HG03066 (cell line): ENCODE results near the gene CCT2.
"Not testable (repeated sequence)": the region's sequence is repeated elsewhere in the genome, so short reads cannot be mapped to it uniquely, and the experiment has no call there.

Experiments
- ATAC-seq: cut with Tn5 transposase; IDR thresholded peaks from one replicate; pipeline ENCODE4 v1.9.1; 2021; ENCODE audit warnings: low read depth; ENCODE audit not compliant: unreplicated experiment

CCT2 gene

DNA sequence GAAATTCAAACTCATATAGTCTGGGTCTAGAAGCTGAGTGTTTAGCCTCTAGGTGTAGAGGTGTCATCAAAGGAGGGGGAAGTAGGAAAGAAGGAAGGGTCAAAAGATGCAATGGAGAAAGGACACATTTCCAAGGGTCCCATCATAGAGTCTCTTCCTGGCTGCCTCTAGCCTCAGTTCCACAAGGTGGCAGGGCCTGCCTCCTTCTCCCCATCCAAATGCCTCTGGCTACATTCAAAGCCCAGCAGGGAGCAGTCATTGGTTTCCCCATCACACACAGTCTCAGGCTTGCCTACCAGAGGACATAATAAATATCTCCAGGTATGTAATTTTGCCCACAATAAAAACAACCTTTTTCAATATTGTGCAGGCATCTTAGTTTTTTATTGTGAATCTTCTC, 2.1 kb upstream of the CCT2 start:
- no peak for ATAC-seq

GRCh38 chr12:69588527-69588926, 3.3 kb downstream of the CCT2 start:
- ATAC-seq = no peak

GRCh38 chr12:69589082-69589481, 3.8 kb downstream of the CCT2 start:
- no peak for ATAC-seq

GRCh38 chr12:69595689-69596088, 10.4 kb downstream of the CCT2 start:
- no peak for ATAC-seq

- no peak for ATAC-seq
Observed at GRCh38 chr12:69598174-69598753, 13.0 kb downstream of the CCT2 start.

GRCh38 chr12:69600804-69601203, 15.5 kb downstream of the CCT2 start:
- ATAC-seq = no peak

DNA sequence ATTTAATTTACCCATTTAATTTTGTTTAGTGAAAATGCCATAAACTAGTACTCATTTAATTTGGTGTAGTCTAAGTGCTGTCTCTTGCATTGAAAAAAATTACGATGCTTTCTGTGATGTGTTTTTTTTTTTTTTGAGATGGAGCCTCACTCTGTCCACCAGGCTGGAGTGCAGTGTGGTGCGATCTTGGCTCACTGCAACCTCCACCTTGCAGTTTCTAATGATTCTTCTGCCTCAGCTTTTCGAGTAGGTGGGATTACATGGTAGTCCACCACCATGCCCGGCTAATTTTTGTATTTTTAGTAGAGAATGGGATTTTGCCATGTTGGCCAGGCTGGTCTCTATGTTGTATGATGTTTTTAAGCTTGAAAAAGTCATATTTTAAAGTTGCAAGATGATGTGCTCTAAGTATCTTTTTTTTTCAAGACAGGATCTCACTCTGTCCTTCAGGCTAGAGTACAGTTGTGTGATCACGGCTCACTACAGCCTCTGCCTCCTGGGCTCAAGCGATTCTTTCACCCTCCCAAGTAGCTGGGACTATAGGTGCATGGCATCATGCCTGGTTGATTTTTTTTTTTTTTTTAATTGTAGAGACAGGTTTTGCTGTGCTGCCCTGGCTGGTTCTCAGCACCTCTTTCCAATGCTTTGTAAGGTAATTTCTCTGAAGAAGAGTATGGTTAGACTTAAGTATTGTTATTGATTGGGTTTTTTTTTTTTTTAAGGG, 16.9 kb downstream of the CCT2 start:
- no peak for ATAC-seq

DNA sequence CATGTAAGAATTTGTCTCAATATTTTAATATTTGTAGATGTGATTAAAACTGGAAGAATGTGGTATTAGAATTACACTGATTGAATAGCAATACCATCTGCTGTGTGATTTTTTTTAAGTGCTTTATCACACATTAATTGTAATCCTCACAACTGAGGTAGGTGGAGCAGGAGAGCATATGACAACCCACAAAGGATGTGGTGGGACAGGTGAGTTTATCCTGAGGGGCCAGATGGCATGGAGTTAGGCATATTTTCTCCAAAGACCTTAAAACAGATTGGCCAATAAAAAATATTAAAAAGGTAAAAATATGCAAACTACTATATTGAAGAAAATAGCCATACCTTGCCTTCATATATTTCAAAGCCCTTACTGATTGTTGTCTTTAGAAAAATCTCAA, 17.7 kb downstream of the CCT2 start:
- no peak for ATAC-seq

DNA sequence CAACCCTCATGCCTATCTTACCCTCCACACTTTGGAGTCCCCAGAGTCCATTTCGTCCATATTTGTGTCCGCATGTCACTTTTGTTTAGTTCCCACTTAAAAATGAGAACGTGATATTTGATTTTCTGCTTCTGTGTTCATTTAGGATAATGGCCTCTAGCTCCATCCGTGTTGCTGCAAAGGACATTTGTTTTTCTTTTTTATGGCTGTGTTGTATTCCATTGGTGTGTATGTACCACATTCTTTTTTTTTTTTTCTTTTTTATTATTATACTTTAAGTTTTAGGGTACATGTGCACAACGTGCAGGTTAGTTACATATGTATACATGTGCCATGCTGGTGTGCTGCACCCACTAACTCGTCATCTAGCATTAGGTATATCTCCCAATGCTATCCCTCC, 18.3 kb downstream of the CCT2 start:
- ATAC-seq = not testable (repeated sequence)

GRCh38 chr12:69604275-69604674, 19.0 kb downstream of the CCT2 start:
- not testable (repeated sequence) for ATAC-seq

- ATAC-seq = no peak
Observed at GRCh38 chr12:69608114-69608513, 22.9 kb downstream of the CCT2 start.

DNA sequence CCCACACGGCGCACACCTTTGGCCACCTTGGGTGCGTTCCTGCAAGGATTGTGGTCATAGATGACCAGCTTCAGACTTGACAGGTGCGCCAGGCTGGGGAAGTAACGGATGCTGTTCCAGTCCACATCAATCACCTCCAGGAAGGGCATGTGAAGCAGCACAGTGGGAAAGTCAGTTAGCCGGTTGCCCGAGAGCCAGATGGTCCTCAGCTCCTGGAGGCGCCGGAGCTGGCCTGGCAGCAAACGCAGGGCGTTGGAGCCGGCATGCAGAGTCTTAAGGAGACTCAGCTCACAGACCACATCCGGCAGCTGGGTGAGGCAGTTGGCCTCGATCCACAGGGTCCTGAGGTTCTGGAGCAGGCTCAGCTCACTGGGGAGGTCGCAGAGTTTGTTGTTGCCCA, 24.9 kb downstream of the CCT2 start:
- ATAC-seq = no peak

DNA sequence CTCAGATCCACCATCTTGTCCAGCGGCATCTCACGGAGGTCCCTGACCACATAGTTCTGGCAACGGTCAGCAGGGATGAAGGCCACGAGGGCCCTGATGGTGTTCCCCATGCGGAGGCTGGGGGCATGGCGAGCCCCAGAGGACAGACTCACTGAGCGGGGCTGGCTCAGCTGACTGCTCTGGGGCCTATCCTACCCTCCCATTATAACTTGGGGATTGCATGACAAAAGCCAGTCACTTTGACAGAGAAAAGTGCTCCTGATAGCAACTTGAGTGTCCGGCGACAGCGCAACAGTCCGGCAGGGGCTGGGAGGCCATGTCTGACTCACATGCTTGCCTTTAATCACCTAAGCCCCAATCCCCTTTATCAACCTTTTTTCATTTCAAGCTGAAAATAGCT, 25.5 kb downstream of the CCT2 start, which contains the start of gene LRRC10:
Gene LRRC10 (minus strand): TSS at position 179 of the 400 bp plus-strand sequence. CDS start 69 bp downstream, at position 110.
- ATAC-seq = no peak

DNA sequence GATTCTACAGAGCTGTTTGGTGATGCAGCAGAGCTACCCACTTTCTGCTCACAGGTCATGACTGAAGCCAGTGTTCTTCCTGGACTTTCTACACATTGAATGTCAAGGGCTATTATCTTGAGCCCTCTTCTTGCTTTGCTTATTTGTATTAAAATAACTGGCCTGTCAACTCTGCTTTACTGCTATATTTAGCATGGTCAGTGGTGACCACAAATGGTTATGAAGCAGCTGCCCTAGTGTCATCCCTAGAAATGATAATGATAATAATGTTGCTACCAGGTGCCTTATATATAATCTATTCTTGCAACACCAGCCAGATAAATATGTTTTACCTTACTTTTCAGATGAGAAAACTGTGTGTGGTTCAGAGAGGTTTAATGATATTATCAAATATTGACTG, 28.1 kb downstream of the CCT2 start:
- ATAC-seq = no peak

GRCh38 chr12:69616025-69616424, 30.8 kb downstream of the CCT2 start:
- no peak for ATAC-seq

GRCh38 chr12:69619050-69619449, 33.8 kb downstream of the CCT2 start:
- no peak for ATAC-seq

- ATAC-seq = no peak
Observed at GRCh38 chr12:69620077-69620476, 34.8 kb downstream of the CCT2 start.

GRCh38 chr12:69620921-69621320, 35.7 kb downstream of the CCT2 start:
- no peak for ATAC-seq

DNA sequence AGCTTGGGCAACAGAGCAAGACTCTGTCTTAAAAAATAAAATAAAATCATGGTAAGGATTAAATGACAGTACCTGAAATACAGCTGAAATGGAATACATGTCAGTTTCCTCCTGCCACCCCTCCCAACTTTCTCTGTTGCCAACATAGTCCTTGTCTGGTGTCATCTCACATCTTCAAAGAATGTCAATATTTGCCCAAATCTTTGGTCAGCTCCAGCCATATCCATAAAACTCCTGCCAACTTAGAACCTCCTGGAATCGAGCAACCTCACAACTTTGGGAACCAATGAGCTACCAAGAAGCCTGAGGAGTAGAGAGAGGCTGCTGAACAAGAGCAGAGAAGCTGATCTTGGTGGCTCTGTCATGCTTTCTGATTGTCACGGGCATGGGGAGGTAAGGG, 36.3 kb downstream of the CCT2 start:
- no peak for ATAC-seq

DNA sequence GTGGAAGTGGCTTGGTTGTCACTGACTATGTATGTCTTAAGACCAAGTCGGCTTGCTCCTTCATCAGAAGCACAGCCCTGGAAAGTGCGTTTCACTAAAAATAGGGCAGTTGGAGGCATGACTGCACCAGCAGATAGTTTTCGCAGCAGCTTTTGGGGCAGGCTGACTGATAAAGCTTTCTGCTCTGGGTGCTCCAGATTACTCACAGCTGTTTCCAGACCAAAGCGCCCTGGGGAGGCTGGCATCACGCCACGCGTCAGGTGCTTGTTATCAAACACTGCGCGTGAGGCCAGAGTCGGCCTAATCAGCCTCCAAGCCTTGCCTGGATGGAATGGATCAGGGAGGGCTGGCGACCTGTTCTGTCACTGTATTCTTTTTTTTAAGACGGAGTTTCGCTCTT, 38.7 kb downstream of the CCT2 start:
- no peak for ATAC-seq

DNA sequence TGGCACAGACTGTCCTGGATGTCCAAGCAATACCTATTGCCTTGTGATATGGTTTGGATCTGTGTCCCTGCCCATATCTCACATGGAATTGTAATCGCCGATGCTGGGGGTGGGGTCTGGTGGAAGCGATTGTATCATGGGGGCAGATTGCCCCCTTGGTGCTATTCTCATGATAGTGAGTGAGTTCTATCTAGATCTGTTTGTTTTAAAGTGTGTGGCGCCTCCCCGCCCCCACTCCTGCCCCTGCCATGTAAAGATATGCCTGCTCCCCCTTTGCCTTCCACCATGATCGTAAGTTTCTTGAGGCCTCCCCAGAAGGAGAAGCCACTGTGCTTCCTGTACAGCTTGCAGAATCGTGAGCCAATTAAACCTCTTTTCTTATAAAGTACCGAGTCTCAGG, 42.2 kb downstream of the CCT2 start:
- ATAC-seq = no peak

GRCh38 chr12:69630191-69630590, 44.9 kb downstream of the CCT2 start:
- ATAC-seq = no peak
